HG02759 (cell line): ENCODE results near the gene GATA2.

Experiments used
- ATAC-seq: cut with Tn5 transposase; IDR thresholded peaks from one replicate; pipeline ENCODE4 v1.9.1; 2021; ENCODE audit warnings: mild to moderate bottlenecking, moderate library complexity; ENCODE audit not compliant: unreplicated experiment

The GATA2 gene

DNA sequence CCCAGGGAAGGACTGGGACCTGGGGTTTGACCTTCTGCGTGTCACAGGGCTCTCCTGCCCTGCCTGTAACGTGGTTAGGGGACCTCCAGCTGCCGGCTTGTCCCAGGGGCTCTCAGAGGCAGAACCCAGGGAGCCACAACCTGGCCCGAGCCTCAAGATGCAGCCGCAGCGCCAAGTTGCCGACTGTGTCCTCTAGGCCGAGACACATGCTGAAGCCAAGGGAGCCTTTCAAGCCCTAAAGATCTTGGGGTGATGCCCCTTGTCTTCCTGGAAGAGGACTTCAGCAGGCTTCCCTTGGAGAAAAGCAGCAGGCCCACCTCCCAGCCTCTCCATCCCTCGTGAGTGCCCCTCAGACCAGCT is 33.6 kb downstream of the GATA2 start:
- ATAC-seq: no peak

DNA sequence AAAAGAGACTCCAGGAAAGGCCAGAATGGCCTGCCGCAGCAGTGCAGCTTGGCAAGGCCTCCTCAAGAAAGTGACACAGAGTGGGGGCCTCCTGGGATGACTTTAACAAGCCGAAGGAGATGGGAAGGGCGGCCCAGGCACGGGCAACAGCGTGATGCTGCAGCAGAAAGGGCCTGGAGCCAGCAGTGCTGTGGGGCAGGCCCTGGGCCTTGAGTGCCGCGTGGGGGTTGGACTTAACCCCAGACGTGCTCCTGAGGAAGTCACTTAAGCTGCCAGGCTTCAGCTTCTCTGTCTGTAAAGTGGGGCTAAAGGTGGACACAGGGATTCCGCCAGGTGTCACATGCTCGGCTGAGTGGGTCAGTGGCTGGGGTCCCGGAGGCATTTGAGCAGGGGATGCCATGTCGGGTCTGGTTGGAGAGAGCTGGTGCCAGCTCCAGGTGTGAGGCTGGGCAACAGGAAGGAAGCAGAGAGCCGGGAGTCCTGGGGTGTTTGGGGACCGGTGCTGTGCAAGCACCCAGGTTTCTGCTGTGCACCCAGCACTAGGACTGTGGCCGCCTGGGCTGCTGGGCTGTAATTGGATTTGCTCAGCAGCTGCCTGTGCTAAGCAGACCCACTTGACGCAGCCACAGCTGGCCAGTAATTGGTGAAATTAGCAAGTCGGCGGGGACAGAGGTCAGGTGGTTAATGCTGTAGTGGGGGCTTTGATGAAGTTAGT is 34.1 kb downstream of the GATA2 start:
- no peak for ATAC-seq

DNA sequence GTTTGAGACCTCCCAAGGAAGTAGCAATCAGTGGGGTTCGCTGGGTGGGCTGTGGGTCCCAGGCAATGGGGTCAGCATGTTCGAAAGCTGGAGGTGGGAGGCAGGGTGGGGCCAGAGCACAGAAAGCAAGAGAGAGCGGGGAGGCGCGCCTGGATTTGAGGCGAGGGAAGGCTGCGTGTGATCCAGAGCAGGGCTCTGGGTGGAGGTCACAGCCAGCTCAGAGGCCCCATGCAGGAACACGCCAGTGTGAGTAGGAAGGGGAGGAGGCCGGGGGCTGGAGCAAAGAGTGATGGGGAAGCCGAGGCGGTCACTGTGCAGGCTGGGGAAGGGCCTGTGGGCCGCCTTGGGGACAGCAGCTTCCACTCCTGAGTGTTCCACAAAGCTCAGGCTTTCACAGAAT is 35.1 kb downstream of the GATA2 start:
- no peak for ATAC-seq

DNA sequence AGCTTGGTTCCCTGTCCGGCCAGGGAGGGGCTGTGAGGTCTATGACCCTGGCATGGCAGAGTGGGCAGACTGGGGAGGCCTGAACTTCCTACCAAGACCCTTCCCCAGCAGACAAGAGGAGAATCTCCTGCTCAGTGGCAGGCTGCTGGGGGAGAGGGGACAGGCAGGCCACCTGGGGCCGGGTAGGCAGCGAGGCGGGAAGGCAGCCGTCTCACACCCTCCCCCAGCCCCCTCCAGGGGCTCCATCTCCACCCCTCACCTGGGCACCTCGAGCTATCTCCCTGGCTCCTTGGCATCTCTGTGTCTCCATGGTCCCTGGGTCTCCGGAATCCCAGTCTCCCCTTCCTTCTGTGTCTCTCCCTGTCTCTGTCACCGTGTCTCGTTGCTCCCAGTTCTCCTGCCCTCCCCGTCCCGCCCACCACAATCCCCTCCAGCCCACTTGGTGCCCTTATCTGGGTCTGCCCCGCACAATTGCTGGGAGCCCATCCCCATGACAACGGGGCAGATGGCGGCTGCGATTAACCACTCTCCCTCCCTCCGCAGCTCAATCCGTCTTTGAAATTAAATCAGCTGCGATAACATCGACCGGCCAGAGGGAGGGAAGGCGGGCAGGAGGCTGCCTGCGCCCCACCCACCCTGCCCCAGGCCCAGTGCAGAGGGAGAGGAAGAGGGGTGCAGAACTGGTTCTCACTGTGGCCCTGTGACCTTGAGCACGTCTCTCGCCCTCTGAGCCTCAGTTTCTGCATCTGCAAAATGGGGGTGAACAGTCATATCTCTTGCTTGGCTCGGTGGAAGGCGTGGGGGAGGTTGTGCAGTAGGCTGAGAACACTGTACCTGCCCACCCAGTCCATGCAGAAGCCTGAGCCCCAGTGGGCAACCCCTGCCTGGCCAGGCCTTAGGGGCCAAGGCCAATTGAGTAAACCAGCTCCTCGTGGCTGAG is 36.0 kb downstream of the GATA2 start:
- ATAC-seq: no peak

DNA sequence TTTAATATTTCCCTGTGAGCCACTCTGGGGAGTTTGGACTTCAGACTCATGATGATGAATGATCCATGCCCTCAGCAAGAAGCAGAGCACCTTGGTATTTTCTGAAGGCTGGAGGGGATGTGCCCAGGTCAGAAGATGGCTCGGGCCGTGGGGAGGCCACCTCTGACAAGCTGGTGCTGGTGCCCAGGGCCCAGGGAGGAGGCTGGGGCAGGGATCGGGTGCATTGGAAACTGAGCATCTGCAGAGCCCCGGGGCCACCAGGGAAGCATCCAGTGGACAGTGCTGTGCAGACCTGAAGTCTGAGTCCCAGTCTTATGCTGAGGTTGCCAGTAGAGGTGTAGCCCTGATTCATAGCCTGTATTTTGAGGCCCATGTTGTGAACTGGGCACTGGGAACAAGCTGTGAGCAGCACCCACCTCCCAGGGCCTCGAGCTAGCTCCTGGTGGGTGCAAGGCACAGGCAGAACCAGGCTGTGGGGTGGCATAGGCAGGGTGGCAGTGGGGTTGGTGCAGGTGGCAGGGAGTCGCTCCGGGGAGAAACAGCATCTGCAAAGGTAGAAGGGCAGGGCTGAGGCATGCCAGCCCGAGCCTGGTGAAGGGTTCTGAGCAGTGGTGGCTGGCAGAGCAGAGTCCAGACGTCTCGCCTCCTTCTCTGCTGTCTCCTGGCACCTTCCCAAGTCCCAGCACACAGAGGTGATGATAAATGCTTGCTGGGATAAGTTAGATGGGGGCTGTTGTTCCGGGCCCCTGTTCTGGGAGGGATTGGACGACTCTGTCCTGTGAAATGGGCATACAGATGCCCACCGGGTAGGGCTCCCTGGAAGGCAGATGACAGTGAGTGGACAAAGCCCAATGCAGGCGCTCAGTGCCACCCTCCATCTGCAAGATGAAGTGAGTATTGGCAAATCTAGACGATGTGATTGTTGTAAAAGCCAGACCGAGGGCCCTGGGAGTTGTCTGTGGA is 36.9 kb downstream of the GATA2 start:
- ATAC-seq: no peak

DNA sequence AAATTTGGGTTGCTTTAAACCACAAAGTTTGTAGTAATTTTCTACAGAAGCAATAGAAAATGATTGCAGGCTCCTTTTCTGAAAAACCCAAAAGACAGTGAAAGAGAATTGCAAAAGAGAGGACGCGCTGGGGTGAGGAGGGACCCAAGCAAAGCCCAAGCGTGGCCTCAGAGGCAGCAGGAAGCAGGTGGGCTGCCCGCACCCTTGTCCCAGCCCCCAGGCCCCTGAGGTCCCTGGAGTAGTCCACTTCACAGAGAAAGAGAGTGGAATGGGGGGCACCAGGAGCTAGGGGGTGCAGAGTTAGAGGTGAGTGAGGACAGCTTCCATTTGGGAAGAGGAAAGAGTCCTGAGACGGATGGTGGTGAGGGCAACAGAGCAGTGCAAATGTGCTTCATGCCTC is 37.9 kb downstream of the GATA2 start:
- no peak for ATAC-seq

DNA sequence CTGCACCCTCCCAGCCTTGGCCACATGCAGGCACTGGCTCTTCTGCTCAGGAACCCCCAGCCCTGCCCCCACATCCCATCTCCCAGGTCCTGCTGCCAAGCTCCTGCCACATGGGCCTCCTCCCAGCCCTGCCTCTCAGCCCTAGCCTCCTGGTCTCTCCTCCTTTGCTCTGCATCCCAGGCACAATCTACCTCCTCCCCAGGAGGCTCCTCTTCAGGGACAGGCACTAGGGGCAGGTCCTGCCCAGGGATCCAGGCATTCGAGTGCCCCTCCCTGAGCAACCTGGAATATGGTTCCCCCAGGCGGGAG is 38.7 kb downstream of the GATA2 start:
- ATAC-seq: no peak

DNA sequence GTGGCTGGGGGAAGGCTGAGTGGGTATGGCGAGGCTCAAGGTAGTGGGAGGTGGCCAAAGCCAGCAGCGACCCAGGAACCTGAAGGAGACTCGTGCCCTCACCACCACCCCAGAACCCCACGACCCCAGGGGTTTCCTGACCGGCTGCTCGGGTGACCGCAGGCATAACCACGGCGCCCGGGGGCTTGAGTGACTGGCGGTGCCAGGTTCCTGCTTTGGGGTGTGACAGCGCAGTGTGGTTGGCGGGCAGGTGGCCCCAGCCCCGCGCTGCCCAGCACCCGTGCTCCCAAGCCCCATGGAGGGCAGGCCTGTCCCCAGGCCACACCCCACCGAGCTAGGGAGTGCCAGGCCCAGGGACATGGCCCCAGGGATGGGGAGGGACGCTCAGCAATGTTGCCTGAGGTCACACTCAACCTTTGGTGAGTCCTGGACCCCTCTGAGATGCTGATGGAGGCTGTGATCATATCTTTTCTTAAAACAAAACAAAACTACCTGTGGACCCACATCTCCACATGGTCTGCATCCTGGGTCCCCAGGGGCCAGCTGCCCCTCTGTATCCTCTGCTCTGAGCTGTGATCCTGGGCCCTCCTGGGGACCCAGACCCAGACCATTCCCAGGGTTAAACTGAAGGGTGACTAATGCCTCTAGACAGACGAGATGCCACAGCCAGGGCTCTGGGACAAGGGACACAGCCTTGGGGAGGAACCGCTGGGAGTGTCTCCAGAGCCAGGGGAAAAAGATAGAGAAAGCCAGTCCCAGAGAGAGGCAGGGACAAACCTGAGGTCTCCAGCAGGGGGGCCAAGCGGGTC is 39.3 kb downstream of the GATA2 start:
- ATAC-seq: no peak

DNA sequence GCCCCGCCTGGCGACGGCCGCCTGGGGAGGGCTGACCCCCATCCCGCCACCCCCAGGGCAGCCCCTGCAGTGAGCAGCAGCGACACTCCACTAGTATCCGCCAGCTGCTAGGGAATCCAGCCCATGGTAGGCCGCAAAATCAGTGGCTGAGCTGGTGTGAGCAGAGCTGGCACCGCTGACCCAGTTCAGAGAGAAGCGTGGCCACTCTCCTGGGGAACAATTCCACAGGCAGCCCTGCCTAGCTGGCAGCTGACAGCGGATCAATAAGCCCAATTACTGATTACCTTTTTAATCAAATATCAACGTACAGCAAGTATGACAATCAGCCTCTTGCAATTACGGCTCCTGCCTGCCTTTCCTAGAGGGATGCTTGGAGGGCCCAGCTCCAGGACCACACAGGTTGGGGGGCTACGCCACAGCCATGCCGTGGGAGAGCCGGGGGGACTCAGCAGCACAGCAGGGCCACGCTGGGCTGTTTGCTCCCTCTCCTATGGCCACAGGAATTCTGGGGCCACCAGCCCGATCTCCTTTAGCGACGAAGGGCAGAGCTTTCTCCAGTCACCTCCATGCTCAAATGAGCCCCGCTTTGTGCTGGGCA is 40.2 kb downstream of the GATA2 start:
- ATAC-seq: no peak

DNA sequence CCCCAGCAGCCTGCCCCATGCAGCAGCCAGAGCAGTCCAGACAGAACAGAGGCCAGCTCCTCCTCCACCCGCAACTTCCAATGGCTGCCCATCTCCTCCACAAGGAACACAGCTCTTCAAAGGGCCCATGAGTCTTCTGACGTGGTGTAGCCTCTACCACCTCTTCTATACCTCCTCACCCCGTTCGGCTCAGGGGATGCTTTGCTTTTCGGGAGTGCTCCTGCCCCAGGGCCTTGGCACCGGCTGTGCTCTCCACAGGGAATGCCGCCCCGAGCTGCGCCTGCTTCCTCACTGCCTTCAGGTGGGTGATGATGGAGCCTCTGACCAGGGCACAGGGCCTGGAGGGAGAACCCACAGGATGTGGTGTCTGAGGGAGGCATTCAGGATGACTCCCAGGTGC is 40.9 kb downstream of the GATA2 start:
- no peak for ATAC-seq

DNA sequence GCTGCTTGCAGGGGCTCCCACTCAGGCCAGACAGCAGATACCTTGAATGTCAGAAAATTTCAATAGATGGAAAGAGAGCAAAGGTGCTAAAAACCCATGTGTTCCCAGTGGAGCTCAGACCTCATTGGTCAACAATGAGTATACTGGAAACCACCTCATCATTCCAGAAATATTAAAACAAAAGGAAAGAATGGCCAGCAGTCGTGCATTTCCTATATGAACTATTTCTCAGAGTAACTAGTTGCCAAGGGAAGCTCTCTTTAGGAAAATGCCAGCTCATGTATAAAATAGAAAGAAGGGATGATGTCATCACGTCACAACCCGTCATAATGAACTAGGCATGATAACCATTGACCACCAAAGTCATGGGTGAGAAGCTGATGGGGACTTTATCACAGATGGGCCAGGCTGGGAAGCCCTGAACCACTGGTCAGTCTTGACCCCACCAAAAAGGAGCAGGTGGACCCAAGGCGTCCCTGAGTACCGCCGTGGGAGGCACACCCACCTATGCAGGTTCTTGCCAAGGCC is 43.8 kb downstream of the GATA2 start:
- no peak for ATAC-seq

DNA sequence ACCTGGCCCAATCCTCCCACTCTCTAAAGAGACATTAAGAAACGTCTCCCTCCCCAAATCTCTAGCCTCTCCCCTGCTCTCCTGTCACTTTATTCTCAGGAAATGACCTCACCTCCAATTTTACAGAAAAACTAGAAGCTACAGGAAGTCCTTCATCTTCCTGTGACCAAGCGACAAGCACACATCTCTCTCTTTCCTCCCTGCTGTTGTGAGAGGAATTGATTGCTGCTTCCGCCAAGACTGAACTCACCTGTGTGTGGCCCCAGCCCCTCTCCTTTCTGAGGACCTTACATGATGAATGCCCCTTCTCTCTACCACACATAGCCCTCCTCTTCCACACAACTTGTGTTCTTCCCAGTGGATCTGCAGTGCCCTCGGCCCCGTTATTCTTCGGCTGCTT is 44.5 kb downstream of the GATA2 start:
- ATAC-seq: no peak

DNA sequence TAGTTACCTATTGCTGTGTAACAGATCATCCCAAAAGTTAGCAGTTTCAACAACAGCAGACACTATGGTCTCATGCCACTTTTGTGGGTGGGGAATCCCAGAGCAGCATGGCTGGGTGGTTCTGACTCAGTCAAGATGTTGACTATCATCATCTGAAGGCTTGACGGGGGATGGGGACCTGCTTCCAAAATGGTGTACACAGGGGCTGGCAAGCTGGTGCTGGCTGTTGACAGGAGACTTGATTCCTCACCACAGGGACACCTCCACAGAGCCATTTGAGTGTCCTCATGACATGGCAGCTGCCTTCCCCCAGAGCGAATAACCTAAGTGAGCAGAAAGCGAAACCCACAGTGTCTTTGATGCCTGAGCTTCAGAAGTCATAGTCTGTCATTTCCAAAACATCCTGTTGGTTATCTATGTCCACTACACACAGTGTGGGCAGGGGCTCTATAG is 45.4 kb downstream of the GATA2 start:
- ATAC-seq: peak; percentile 76

DNA sequence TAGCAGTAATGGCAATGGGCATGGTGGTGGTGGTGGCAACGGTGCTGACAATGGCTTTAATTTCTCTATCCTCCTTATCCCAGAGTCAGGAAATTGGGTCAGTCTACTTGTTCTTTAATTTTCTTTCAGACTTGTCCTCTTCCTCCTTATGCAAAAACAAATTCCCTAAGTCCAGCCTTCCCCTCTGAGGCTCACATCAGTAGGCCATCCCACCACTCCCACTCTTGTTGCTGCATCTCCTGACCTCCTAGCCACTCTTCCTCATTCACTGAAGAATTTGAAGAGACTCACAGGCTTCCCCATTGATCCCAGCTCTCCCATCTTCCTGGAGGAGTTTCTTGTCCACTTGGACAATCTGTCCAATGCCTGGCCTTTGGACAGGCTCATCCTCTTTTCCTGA is 46.2 kb downstream of the GATA2 start:
- ATAC-seq: no peak

DNA sequence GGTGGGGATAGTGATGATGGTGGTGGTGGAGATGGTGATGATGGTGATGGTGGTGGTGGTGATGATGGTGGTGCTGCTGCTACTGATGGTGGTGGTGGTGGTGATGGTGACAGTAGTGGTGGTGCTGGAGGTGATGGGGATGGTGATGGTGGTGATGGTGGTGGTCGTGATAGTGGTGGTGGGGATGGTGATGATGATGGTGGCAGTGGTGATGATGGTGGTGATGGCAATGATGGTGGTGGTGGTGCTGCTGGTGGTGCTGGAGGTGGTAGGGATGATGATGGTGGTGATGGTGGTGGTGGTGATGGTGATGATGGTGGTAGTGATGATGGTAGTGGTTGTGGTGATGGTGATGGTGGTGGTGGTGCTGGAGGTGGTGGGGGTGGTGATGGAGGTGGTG is 47.6 kb downstream of the GATA2 start:
- no peak for ATAC-seq

DNA sequence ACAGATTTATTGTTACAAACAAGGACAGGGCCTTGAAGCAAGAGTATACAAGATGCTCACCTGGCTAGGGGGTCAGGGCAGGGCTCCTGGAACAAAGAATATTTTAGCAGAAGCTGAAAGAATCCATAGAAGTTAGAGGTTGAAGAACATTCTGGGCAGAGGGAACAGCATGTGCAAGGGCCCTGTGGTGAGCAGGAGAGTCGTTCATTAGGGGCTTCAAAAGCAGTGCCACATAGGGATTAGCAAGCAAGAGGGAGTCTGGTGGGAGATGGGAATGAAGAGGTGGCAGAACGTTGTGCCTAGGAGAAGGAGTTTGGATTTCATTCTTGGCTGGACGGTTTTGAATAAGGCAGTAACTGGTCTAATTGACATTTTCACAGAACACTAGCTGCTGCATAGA is 49.2 kb downstream of the GATA2 start:
- ATAC-seq: no peak

DNA sequence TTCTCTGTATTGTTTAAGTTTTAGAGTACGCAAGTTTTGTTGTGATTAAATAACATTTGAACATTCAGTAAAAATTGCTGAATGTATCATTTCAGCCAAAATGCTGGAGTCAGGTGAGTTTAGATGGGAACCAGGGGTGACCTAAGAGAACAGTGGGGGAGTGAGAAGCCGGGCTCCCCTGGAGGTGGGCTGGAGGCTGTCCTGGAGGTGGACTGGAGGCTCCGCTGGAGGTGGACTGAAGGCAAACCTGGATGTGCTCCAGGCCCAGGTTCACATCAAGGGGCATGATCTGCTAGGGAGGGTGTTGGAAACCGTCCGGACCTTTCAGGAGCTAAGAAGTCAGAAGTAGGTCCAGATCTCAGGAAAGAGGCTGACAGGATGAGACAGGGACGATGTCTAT is 50.1 kb downstream of the GATA2 start:
- no peak for ATAC-seq

DNA sequence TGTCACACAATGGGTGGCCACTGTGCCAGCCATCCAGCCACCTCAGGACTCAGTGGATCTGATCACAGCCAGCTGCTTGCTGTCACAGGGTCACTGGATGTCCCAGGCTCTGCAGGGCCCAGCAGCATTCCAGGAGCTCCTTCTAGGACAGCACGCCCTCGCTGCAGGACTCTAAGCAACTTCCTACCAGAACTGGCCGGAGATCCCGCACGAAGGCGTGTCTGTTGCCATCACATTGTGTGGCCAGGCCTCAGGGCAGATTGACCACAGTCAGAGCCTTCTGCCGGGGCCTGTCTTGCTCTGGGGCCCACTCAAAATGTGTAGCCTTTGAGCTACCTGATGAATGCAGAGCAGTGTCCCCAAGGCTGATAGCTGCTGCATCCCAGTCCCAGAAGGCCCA is 50.9 kb downstream of the GATA2 start:
- ATAC-seq: no peak

DNA sequence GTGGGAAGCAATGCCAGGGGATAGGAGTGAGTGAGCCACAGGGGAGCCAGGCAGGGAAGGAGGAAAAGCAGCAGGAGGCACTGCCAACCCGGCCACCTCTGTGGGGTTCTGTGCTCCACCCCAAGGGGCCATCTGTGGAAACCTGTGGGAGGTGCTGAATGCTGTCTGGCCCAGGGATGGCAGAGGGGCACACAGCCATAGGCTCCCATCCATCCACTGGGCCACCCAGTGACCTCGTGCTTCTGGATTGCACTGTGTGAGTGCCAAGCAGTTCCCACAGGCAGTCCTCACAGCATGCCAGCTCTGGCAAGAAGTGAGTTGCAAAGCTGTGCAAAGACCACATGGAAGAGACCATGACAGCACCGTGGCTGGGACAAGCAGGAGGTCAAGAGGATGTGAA is 53.8 kb downstream of the GATA2 start:
- no peak for ATAC-seq
